MG63 (cell line): Measurements from ENCODE around the gene STRBP. TPM values are rescaled to one million over a fixed set of nuclear protein-coding genes. Genes with fewer than 3 reads are reported as not detected.
"Not testable (repeated sequence)": the region's sequence is repeated elsewhere in the genome, so short reads cannot be mapped to it uniquely, and the experiment has no call there.

Experiments
- DNase-seq: peaks from one replicate; pipeline ENCODE4 v3.0.0-alpha.2; 2020
- H3K27me3 ChIP-seq: fragments of 250-450 bp; sonication (Bioruptor Pico); 2 replicates; pipeline ENCODE4 v1.5.1; 2020; ENCODE audit warnings: mild to moderate bottlenecking, moderate library complexity
- H3K36me3 ChIP-seq: fragments of 250-450 bp; sonication (Bioruptor Pico); 2 replicates; pipeline ENCODE4 v1.5.1; 2020; ENCODE audit warnings: mild to moderate bottlenecking, moderate library complexity
- H3K4me3 ChIP-seq: fragments of 250-450 bp; sonication (Bioruptor Pico); 2 replicates; pipeline ENCODE4 v1.5.1; 2020; ENCODE audit warnings: mild to moderate bottlenecking, moderate library complexity
- H3K9me3 ChIP-seq: fragments of 250-450 bp; sonication (Bioruptor Pico); 2 replicates; pipeline ENCODE4 v1.5.1; 2020; ENCODE audit warnings: mild to moderate bottlenecking, moderate library complexity
- total RNA-seq: library from RNA; depleted of rRNA; stranded (reverse); fragments of >200 nt; shearing (Covaris generic); gene quantifications from 2 replicates; pipeline ENCODE4 v1.2.3, GENCODE V29; 2014; ENCODE audit warnings: low replicate concordance

STRBP gene
- total RNA-seq, 1 experiment from 2014 or later, result 8.1 TPM

- Histone ChIP-seq H3K36me3 (no peaks in the 10 kb centered on the region), H3K9me3 (no peaks in the 10 kb centered on the region), H3K4me3 (no peak overlapping the region), H3K27me3 (no peaks in the 10 kb centered on the region; the same call in 1 of the 2 replicates)
- no peak for DNase-seq
Observed at GRCh38 chr9:123290764-123291163, 22.4 kb upstream of the STRBP start.

- DNase-seq, result no peak
- H3K27me3 ChIP-seq, result no peaks in the 10 kb centered on the region; the same call in 1 of the 2 replicates
- no peaks in the 10 kb centered on the region for H3K36me3 ChIP-seq
- no peaks in the 10 kb centered on the region for H3K9me3 ChIP-seq
- H3K4me3 ChIP-seq, result no peak overlapping the region
Observed at GRCh38 chr9:123287639-123288038, 19.3 kb upstream of the STRBP start.

GRCh38 chr9:123286324-123286723 is 17.9 kb upstream of the STRBP start:
- Histone ChIP-seq H3K9me3 (no peaks in the 10 kb centered on the region), H3K4me3 (no peak overlapping the region), H3K36me3 (no peaks in the 10 kb centered on the region), H3K27me3 (peaks cover 5% of the 10 kb centered on the region; the same call in 1 of the 2 replicates)
- no peak for DNase-seq

DNA sequence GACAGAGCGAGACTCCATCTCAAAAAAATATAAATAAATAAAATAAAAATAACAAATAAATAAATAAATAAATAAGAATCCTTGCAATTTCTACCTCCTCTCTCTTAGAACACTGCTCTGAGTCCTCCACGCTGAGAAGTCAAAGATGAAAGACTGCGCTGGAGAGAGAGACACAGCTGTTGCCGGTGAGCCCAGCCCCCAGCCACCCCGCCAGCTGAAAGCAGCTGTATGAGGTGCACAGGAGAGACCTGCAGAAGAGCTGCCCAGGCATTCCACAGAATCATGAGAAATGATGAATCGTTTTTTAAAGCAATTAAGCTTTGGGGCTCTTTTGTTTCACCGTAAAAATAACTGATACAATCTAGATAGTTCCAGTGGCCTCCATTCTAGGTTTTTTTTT is 16.3 kb upstream of the STRBP start:
- H3K27me3 ChIP-seq, result peaks cover 5% of the 10 kb centered on the region; the same call in 1 of the 2 replicates
- no peak overlapping the region for H3K4me3 ChIP-seq
- DNase-seq, result no peak
- H3K9me3 ChIP-seq, result no peaks in the 10 kb centered on the region
- no peaks in the 10 kb centered on the region for H3K36me3 ChIP-seq

DNA sequence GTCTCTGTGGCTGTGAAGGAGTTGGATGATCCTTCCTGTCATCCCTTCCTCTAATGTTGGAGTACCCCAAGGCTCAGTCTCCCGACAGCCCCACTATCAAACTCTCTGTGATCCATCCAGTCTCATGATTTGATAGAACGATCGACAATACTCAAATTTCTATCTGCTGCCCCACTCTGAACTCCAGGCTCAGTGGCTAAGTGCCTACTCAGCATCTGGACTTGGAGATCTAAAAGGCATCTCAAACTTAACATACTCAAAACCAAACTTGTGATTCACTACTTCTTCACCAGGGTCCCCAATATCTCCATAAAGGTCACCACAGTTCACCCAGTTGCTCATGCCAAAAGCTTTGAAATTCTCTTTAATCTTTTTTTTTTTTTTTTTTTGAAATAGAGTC is 15.1 kb upstream of the STRBP start:
- DNase-seq, result no peak
- H3K27me3 ChIP-seq, result peaks cover 7% of the 10 kb centered on the region
- no peak overlapping the region for H3K4me3 ChIP-seq
- H3K9me3 ChIP-seq, result no peaks in the 10 kb centered on the region
- H3K36me3 ChIP-seq, result no peaks in the 10 kb centered on the region

- DNase-seq, result no peak
- no peak overlapping the region for H3K4me3 ChIP-seq
- H3K36me3 ChIP-seq, result no peaks in the 10 kb centered on the region
- peaks cover 7% of the 10 kb centered on the region for H3K27me3 ChIP-seq
- no peaks in the 10 kb centered on the region for H3K9me3 ChIP-seq
Observed at GRCh38 chr9:123283048-123283408, 14.6 kb upstream of the STRBP start.

DNA sequence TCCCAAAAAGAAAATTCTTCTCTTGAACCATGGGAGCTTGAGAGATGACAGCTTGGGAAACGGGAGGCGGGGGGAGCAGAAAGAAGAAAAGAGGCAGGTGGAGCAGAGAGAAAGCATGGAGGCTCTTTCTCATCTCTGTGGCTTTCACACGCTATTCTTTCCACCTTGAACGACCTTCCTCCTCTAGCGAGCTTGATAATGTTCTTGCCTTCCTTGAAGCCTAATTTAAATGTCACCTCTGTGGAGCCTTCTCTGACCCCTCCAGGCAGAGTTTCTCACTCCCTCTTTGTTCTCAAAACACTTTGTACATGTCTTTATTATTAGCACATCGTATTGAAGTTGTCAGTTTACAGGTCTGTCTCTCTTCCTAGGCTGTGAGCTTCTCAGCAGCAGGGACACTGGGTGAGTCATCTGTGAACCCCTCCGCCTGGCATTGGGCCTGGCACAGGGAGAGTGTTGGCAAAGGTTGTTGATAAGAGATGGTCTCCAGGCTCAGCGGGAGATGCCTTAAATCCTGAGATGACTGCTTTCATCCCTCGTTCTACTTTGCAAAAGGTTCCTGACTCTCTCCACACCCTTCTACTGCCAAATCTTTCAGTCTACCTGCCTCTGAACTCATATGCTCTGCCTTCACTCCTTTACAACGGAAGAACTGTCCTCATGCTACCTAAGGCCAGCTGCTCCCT is 14.1 kb upstream of the STRBP start:
- peaks cover 7% of the 10 kb centered on the region for H3K27me3 ChIP-seq
- no peaks in the 10 kb centered on the region for H3K36me3 ChIP-seq
- peak; percentile 74 for DNase-seq
- no peaks in the 10 kb centered on the region for H3K9me3 ChIP-seq
- no peak overlapping the region for H3K4me3 ChIP-seq

GRCh38 chr9:123281659-123282350 is 13.4 kb upstream of the STRBP start:
- Histone ChIP-seq H3K27me3 (peaks cover 7% of the 10 kb centered on the region), H3K36me3 (no peaks in the 10 kb centered on the region), H3K4me3 (no peak overlapping the region), H3K9me3 (no peaks in the 10 kb centered on the region)
- DNase-seq, result no peak

- H3K27me3 ChIP-seq, H3K36me3 ChIP-seq, DNase-seq, H3K9me3 ChIP-seq, H3K4me3 ChIP-seq: not testable (repeated sequence)
Observed at GRCh38 chr9:123278879-123279493, 10.6 kb upstream of the STRBP start.

GRCh38 chr9:123278361-123278760 is 10.0 kb upstream of the STRBP start:
- Histone ChIP-seq H3K4me3 (no peak overlapping the region), H3K36me3 (no peaks in the 10 kb centered on the region), H3K27me3 (peaks cover 7% of the 10 kb centered on the region), H3K9me3 (no peaks in the 10 kb centered on the region)
- DNase-seq, result no peak

- H3K9me3 ChIP-seq, result no peaks in the 10 kb centered on the region
- DNase-seq, result no peak
- H3K27me3 ChIP-seq, result peaks cover 2% of the 10 kb centered on the region
- no peaks in the 10 kb centered on the region for H3K36me3 ChIP-seq
- H3K4me3 ChIP-seq, result no peak overlapping the region
Observed at GRCh38 chr9:123276551-123276950, 8.2 kb upstream of the STRBP start.

- DNase-seq, H3K27me3 ChIP-seq, H3K36me3 ChIP-seq, H3K4me3 ChIP-seq, H3K9me3 ChIP-seq: not testable (repeated sequence)
Observed at GRCh38 chr9:123271133-123271532, 2.7 kb upstream of the STRBP start.

DNA sequence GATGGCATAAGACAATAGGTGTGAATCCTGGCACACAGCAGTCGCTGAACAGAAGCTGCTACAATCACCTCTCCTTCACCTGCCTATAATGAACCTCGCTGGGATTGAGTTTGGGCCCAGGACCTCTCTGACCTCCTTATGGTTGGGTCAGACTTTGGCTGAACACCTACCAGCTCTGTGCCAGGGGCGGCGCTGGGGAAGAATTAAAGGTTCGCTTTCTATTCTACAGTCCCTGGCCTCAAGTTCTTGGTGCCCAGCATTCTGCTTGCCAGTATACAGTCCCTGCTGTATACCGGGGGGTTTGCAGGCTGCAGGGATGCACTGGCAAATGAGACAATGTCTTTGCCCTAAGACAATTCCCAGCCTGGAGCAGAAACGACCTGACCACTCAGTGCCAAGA is 895 bp upstream of the STRBP start:
- no peak for DNase-seq
- no peaks in the 10 kb centered on the region for H3K36me3 ChIP-seq
- peaks cover 11% of the 10 kb centered on the region; the same call in 1 of the 2 replicates for H3K27me3 ChIP-seq
- no peaks in the 10 kb centered on the region for H3K9me3 ChIP-seq
- peak overlapping the region; percentile 63 for H3K4me3 ChIP-seq

DNA sequence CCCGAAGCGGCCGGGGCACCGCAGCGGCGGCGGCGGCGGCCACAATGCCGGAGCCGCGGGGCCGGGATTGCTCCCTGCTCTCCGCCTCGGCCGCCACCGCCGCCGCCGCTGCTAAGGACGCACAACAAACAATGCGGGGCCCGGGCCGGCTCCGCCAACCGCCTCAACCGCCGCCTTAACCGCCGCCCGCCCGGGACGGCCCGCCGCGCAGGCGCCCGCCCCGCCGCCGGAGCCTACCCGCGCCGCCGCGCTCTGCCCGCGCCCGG is 254 bp downstream of the STRBP start:
- H3K4me3 ChIP-seq, result peak overlapping the region; percentile 42
- H3K36me3 ChIP-seq, result no peaks in the 10 kb centered on the region
- peaks cover 12% of the 10 kb centered on the region; the same call in 1 of the 2 replicates for H3K27me3 ChIP-seq
- H3K9me3 ChIP-seq, result no peaks in the 10 kb centered on the region
- DNase-seq, result no peak

DNA sequence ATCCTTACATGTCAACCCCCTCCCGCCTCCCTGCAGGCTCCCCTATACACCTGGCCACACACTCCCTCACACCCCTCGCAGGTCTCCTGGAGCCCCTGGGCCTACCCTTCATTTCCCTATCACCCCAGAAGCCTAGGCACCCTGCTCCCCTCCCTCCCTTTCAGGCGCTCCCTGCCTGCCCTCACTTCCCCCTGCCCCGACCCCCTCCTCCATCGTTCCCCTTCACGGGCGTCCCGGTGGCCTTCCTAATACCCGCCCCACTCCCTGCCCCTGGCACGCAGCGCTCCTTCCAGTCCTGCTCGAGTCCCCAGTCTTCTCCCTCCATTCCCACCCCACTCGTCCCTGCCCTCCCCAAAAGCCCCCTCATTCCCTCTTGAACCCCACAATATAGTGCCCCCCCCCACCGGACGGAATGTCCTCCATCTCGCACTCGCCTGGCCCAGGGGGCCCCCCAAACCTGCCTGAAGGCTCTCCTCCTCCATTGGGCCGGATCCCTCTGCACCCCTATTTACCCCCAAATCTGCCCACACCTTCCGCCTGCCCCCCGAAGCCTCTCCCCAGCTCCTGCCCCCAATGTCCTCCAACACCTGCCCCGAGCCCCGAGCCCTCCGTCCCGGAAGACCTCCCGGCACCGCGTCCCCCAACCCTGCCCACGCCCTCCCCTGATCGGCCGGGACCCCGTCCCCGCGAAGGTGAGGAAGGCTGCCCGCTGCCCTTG is 746 bp downstream of the STRBP start:
- peaks cover 17% of the 10 kb centered on the region; the same call in 1 of the 2 replicates for H3K27me3 ChIP-seq
- H3K4me3 ChIP-seq, result peak overlapping the region; percentile 42
- H3K36me3 ChIP-seq, result no peaks in the 10 kb centered on the region
- DNase-seq, result no peak
- H3K9me3 ChIP-seq, result no peaks in the 10 kb centered on the region

- H3K4me3 ChIP-seq, result no peak overlapping the region
- peaks cover 25% of the 10 kb centered on the region for H3K27me3 ChIP-seq
- no peaks in the 10 kb centered on the region for H3K36me3 ChIP-seq
- no peaks in the 10 kb centered on the region for H3K9me3 ChIP-seq
- no peak for DNase-seq
Observed at GRCh38 chr9:123266655-123267399, 1.6 kb downstream of the STRBP start.

GRCh38 chr9:123265833-123266232 is 2.6 kb downstream of the STRBP start:
- H3K9me3 ChIP-seq, result no peaks in the 10 kb centered on the region
- H3K4me3 ChIP-seq, result no peak overlapping the region
- peaks cover 34% of the 10 kb centered on the region for H3K27me3 ChIP-seq
- DNase-seq, result no peak
- H3K36me3 ChIP-seq, result no peaks in the 10 kb centered on the region
